H9 (cell line): ENCODE measurements around the gene CACNA2D4. TPM values are rescaled to one million over a fixed set of nuclear protein-coding genes. Genes with fewer than 3 reads are reported as not detected.

Experiments used
- DNase-seq: peaks from one replicate; pipeline ENCODE4 v3.0.0-alpha.2; 2017
- H2AFZ ChIP-seq: one replicate; pipeline ENCODE4 v1.6.1; 2013; ENCODE audit warnings: mild to moderate bottlenecking, low read length, control low read depth, moderate library complexity
- H2AK5ac ChIP-seq: 2 replicates; pipeline ENCODE4 v1.6.1; 2013; ENCODE audit warnings: low read length, control low read depth, mixed read lengths; ENCODE audit not compliant: insufficient read length
- H2BK120ac ChIP-seq: one replicate; pipeline ENCODE4 v1.6.1; 2013; ENCODE audit warnings: low read depth, mild to moderate bottlenecking, low read length, control low read depth, inconsistent platforms; ENCODE audit not compliant: poor library complexity, severe bottlenecking
- H2BK12ac ChIP-seq: 2 replicates; pipeline ENCODE4 v1.6.1; 2013; ENCODE audit warnings: low read length, control low read depth, mixed read lengths, low read depth; ENCODE audit not compliant: insufficient read length
- H2BK15ac ChIP-seq: 2 replicates; pipeline ENCODE4 v1.6.1; 2013; ENCODE audit warnings: low read depth, low read length, control low read depth
- H2BK20ac ChIP-seq: one replicate; pipeline ENCODE4 v1.6.1; 2013; ENCODE audit warnings: low read depth, mild to moderate bottlenecking, low read length, control low read depth, inconsistent platforms; ENCODE audit not compliant: poor library complexity, severe bottlenecking
- H2BK5ac ChIP-seq: 2 replicates; pipeline ENCODE4 v1.6.1; 2013; ENCODE audit warnings: low read length, control low read depth, mixed read lengths; ENCODE audit not compliant: insufficient read length
- H3K14ac ChIP-seq: 2 replicates; pipeline ENCODE4 v1.6.1; 2013; ENCODE audit warnings: low read length, control low read depth; ENCODE audit not compliant: insufficient read depth
- H3K18ac ChIP-seq: 2 replicates; pipeline ENCODE4 v1.6.1; 2013; ENCODE audit warnings: low read depth, mild to moderate bottlenecking, mixed read lengths, low read length, control low read depth; ENCODE audit not compliant: insufficient read length
- H3K23ac ChIP-seq: 2 replicates; pipeline ENCODE4 v1.6.1; 2013; ENCODE audit warnings: low read length, control low read depth, mixed read lengths, low read depth; ENCODE audit not compliant: insufficient read length
- H3K23me2 ChIP-seq: 2 replicates; pipeline ENCODE4 v1.6.1; 2013; ENCODE audit warnings: low read depth, mild to moderate bottlenecking, mixed read lengths, low read length, control low read depth; ENCODE audit not compliant: insufficient read length, poor library complexity, severe bottlenecking
- H3K27ac ChIP-seq: 2 replicates; pipeline ENCODE4 v1.5.1; 2013; ENCODE audit warnings: low read length, control low read depth, mixed read lengths, low read depth; ENCODE audit not compliant: insufficient read length
- H3K27me3 ChIP-seq: 2 replicates; pipeline ENCODE4 v1.6.1; 2013; ENCODE audit warnings: low read length, control low read depth, inconsistent platforms; ENCODE audit not compliant: insufficient read depth
- H3K4ac ChIP-seq: 2 replicates; pipeline ENCODE4 v1.6.1; 2013; ENCODE audit warnings: low read depth, mild to moderate bottlenecking, control low read depth, inconsistent platforms, low read length, moderate library complexity
- H3K4me1 ChIP-seq: 2 replicates; pipeline ENCODE4 v1.6.1; 2013; ENCODE audit warnings: low read length, control low read depth, inconsistent platforms; ENCODE audit not compliant: insufficient read depth
- H3K4me2 ChIP-seq: 2 replicates; pipeline ENCODE4 v1.6.1; 2013; ENCODE audit warnings: low read length, control low read depth, mixed read lengths; ENCODE audit not compliant: insufficient read length, insufficient read depth
- H3K56ac ChIP-seq: 2 replicates; pipeline ENCODE4 v1.6.1; 2013; ENCODE audit warnings: low read depth, mild to moderate bottlenecking, mixed read lengths, low read length, control low read depth; ENCODE audit not compliant: insufficient read length
- H3K79me1 ChIP-seq: 2 replicates; pipeline ENCODE4 v1.6.1; 2013; ENCODE audit warnings: low read depth, mild to moderate bottlenecking, moderate library complexity, low read length, control low read depth, inconsistent platforms; ENCODE audit not compliant: insufficient read depth, poor library complexity, severe bottlenecking
- H3K79me2 ChIP-seq: 2 replicates; pipeline ENCODE4 v1.6.1; 2013; ENCODE audit warnings: low read length, control low read depth, inconsistent platforms; ENCODE audit not compliant: insufficient read depth
- H3K9ac ChIP-seq: 2 replicates; pipeline ENCODE4 v1.6.1; 2013; ENCODE audit warnings: low read length, control low read depth, mixed read lengths; ENCODE audit not compliant: insufficient read length; ENCODE audit errors: extremely low read depth
- H3K9me3 ChIP-seq: one replicate; pipeline ENCODE4 v1.6.1; 2013; ENCODE audit warnings: low read depth, low read length, inconsistent platforms; ENCODE audit not compliant: control insufficient read depth
- H3T11ph ChIP-seq: one replicate; pipeline ENCODE4 v1.6.1; 2013; ENCODE audit warnings: mild to moderate bottlenecking, low read length, control low read depth, inconsistent platforms
- H4K20me1 ChIP-seq: one replicate; pipeline ENCODE4 v1.6.1; 2013; ENCODE audit not compliant: control insufficient read depth, insufficient read length, insufficient read depth
- H4K5ac ChIP-seq: 2 replicates; pipeline ENCODE4 v1.6.1; 2013; ENCODE audit warnings: low read depth, mild to moderate bottlenecking, mixed read lengths, low read length, control low read depth; ENCODE audit not compliant: insufficient read length
- H4K8ac ChIP-seq: replicated peaks from 2 replicates; pipeline ENCODE4 v1.6.1; 2013; ENCODE audit warnings: low read length, control low read depth, mixed read lengths, low read depth; ENCODE audit not compliant: insufficient read length
- H4K91ac ChIP-seq: 2 replicates; pipeline ENCODE4 v1.6.1; 2013; ENCODE audit warnings: low read depth, mild to moderate bottlenecking, moderate library complexity, mixed read lengths, low read length, control low read depth; ENCODE audit not compliant: insufficient read length
- H3K27ac Mint-ChIP-seq, 3 experiments: 2 replicates in 2 of 3; 3 replicates in 1 of 3; pipeline ENCODE4 v1.8.0; 2020 to 2021; ENCODE audit warnings: mixed read lengths in 3 of 3, mild to moderate bottlenecking in 1 of 3, moderate library complexity in 1 of 3
- H3K27me3 Mint-ChIP-seq: 2 replicates; pipeline ENCODE4 v1.8.0; 2021; ENCODE audit warnings: low read depth, mild to moderate bottlenecking, moderate library complexity, mixed read lengths
- H3K36me3 Mint-ChIP-seq, 3 experiments: 2 replicates in 2 of 3; 3 replicates in 1 of 3; pipeline ENCODE4 v1.8.0; 2020 to 2021; ENCODE audit warnings: low read depth in 3 of 3, mixed read lengths in 3 of 3; ENCODE audit not compliant: insufficient read depth in 1 of 3
- H3K4me1 Mint-ChIP-seq, 2 experiments: 2 replicates each; pipeline ENCODE4 v1.8.0; 2020; ENCODE audit warnings: mixed read lengths in 2 of 2
- H3K4me3 Mint-ChIP-seq, 2 experiments: 2 replicates in 1 of 2; 3 replicates in 1 of 2; pipeline ENCODE4 v1.8.0; 2020 to 2021; ENCODE audit warnings: mild to moderate bottlenecking in 2 of 2, mixed read lengths in 2 of 2, moderate library complexity in 1 of 2
- H3K9me3 Mint-ChIP-seq, 2 experiments: 2 replicates in 1 of 2; 3 replicates in 1 of 2; pipeline ENCODE4 v1.8.0; 2020; ENCODE audit warnings: mild to moderate bottlenecking in 2 of 2, mixed read lengths in 2 of 2, moderate library complexity in 1 of 2
- WGBS: extraction: QIAGEN DNeasy Blood & Tissue Kit; methylation state at CpG from one replicate; pipeline ENCODE4 v1.1.7; 2013; ENCODE audit warnings: missing lambda C conversion rate, low lambda C conversion rate, mixed read lengths; ENCODE audit not compliant: insufficient read length; ENCODE audit errors: extremely low coverage; 5-methylcytosine and 5-hydroxymethylcytosine counted together
- total RNA-seq: library from RNA; stranded (reverse); gene quantifications from 2 replicates; pipeline ENCODE4 v1.2.1, GENCODE V29; 2021
- TF ChIP-seq, protein P1 (sequence below): fragments of 200-600 bp; sonication (generic); conservative IDR thresholded peaks from 3 replicates; pipeline ENCODE4 v1.8.0; 2021; ENCODE audit warnings: antibody characterized with exemption, mild to moderate bottlenecking

CACNA2D4 gene
- total RNA-seq, 1 experiment from 2014 or later: 0.79 TPM

DNA sequence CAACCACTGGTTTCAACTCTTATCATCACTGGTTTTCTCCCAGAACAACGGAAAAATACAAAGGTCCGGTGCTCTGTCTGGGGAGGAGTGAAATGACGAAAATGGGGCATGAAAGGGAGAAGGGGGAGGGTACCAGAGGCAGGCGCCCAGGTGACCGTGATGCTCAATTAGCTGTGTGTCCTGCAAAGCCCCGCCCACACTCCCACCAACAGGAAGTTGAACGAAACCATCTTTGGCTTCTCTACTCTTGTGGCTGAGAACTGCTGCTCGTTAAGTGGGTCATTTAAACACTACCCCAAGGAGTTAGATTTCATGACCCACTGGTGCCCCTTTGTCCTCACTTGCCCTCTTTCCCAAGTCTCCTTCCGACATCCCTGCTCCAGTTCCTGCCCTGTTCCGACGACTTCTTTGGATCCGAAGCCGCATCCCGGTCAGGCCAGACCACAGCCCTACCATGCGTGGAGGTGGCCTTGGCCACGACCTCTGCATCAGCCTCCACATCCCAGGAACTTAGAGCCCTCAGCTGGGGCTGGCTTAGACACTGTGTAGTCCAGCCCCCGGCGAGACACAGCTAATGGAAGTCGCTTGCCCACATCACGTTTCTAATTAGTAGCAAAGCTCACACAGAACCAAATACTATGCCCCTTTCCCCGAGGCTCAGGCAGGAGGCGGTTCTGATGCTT is 109.5 kb downstream of the CACNA2D4 start:
- TF ChIP-seq, protein P1, sequence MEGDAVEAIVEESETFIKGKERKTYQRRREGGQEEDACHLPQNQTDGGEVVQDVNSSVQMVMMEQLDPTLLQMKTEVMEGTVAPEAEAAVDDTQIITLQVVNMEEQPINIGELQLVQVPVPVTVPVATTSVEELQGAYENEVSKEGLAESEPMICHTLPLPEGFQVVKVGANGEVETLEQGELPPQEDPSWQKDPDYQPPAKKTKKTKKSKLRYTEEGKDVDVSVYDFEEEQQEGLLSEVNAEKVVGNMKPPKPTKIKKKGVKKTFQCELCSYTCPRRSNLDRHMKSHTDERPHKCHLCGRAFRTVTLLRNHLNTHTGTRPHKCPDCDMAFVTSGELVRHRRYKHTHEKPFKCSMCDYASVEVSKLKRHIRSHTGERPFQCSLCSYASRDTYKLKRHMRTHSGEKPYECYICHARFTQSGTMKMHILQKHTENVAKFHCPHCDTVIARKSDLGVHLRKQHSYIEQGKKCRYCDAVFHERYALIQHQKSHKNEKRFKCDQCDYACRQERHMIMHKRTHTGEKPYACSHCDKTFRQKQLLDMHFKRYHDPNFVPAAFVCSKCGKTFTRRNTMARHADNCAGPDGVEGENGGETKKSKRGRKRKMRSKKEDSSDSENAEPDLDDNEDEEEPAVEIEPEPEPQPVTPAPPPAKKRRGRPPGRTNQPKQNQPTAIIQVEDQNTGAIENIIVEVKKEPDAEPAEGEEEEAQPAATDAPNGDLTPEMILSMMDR: no peak
- Histone ChIP-seq H3K4me2 (no peak overlapping the region), H3K79me2 (no peaks in the 10 kb centered on the region), H2BK20ac (no peak overlapping the region), H3K4ac (no peak overlapping the region), H3K79me1 (no peaks in the 10 kb centered on the region), H2BK12ac (no peak overlapping the region), H3K9ac (no peak overlapping the region), H2AK5ac (no peak overlapping the region), H2BK15ac (no peak overlapping the region), H3K14ac (no peak overlapping the region; the same call in 1 of the 2 replicates), H3K18ac (no peak overlapping the region), H3T11ph (no peak overlapping the region), H2AFZ (no peak overlapping the region), H3K27ac (no peak overlapping the region), H4K5ac (no peak overlapping the region), H3K23me2 (no peaks in the 10 kb centered on the region), H3K4me1 (no peaks in the 10 kb centered on the region), H2BK5ac (no peak overlapping the region), H3K23ac (no peak overlapping the region), H2BK120ac (no peak overlapping the region), H3K56ac (no peak overlapping the region), H4K20me1 (no peaks in the 10 kb centered on the region), H4K91ac (no peak overlapping the region), H3K9me3 (no peaks in the 10 kb centered on the region), H4K8ac (no peak overlapping the region), H3K27me3 (0 out of 2 replicates have a peak, but pooled peaks cover 2% of the 10 kb centered on the region)
- H3K4me3 Mint-ChIP-seq: no peak overlapping the region
- no peaks in the 10 kb centered on the region for H3K36me3 Mint-ChIP-seq
- H3K4me1 Mint-ChIP-seq: peaks cover 0 to 6% of the 10 kb centered on the region in 2 experiments; a peak in 2 of 4 replicates
- H3K27ac Mint-ChIP-seq: no peak overlapping the region; a peak in 1 of 7 replicates
- H3K27me3 Mint-ChIP-seq: no peaks in the 10 kb centered on the region; the same call in none of the 2 replicates
- no CpG with 5 or more reads among the region's 22 CpGs for WGBS
- DNase-seq: no peak
- no peaks in the 10 kb centered on the region for H3K9me3 Mint-ChIP-seq
